Thyroid gland (tissue), 4 donors: ENCODE data around the gene PKP3. TPM values are rescaled to one million over a fixed set of nuclear protein-coding genes. Genes with fewer than 3 reads are reported as not detected.

Source experiments
- DNase-seq, 2 donors: peaks; one replicate each; pipeline ENCODE4 v3.0.0-alpha.2; 2019
- H3K27ac ChIP-seq, 3 donors: fragments of 200-600 bp; sonication (generic); 1 replicate in 2 of 3; 2 replicates in 1 of 3; pipeline ENCODE4 v1.5.1; 2016 to 2019; ENCODE audit warnings: mild to moderate bottlenecking in 1 of 3, moderate library complexity in 1 of 3
- H3K27me3 ChIP-seq: fragments of 200-600 bp; sonication (generic); one replicate; pipeline ENCODE4 v1.5.1; 2019
- H3K36me3 ChIP-seq, 2 donors: fragments of 200-600 bp; sonication (generic); one replicate each; pipeline ENCODE4 v1.5.1; 2016 to 2019
- H3K4me1 ChIP-seq, 2 donors: fragments of 200-600 bp; sonication (generic); one replicate each; pipeline ENCODE4 v1.5.1; 2017 to 2019
- H3K4me3 ChIP-seq, 3 donors: fragments of 200-600 bp; sonication (generic); replicated peaks in 1 of 3; 1 replicate in 2 of 3; 2 replicates in 1 of 3; pipeline ENCODE4 v1.5.1; 2016; ENCODE audit warnings: mild to moderate bottlenecking in 1 of 3
- H3K9me3 ChIP-seq: fragments of 200-600 bp; sonication (generic); one replicate; pipeline ENCODE4 v1.5.1; 2017
- POLR2A ChIP-seq, 2 donors: fragments of 450-650 bp; IDR thresholded peaks; one replicate each; pipeline ENCODE4 v1.6.1; 2017; ENCODE audit warnings: antibody characterized with exemption in 2 of 2, mild to moderate bottlenecking in 2 of 2, moderate library complexity in 1 of 2
- WGBS, 2 donors: methylation state at CpG; one replicate each; pipeline ENCODE4 v1.1.5; 2017; 5-methylcytosine and 5-hydroxymethylcytosine counted together
- intact Hi-C: fragments of 100-400 bp; cut with DNase I; formaldehyde crosslinking; loops from one replicate; pipeline ENCODE4 v1.15.1; 2023
- total RNA-seq, 4 donors: library from RNA; depleted of rRNA; stranded (reverse); fragments of >200 nt; gene quantifications; one replicate each; pipeline ENCODE4 v1.2.3, GENCODE V29; 2016
- TF ChIP-seq, protein P1 (sequence below), 6 experiments: fragments of 200-600 bp in 3 of 6; fragments of 450-650 bp in 3 of 6; sonication (generic) in 3 of 6; IDR thresholded peaks; one replicate each; pipeline ENCODE4 v1.5.1; 2016 to 2019; ENCODE audit warnings: antibody characterized with exemption in 6 of 6, mild to moderate bottlenecking in 2 of 6, inconsistent platforms in 1 of 6, moderate library complexity in 1 of 6

Gene PKP3
- total RNA-seq, 4 donors from 2014 or later, result 30.4 to 58.4 (median 46.9) TPM

DNA sequence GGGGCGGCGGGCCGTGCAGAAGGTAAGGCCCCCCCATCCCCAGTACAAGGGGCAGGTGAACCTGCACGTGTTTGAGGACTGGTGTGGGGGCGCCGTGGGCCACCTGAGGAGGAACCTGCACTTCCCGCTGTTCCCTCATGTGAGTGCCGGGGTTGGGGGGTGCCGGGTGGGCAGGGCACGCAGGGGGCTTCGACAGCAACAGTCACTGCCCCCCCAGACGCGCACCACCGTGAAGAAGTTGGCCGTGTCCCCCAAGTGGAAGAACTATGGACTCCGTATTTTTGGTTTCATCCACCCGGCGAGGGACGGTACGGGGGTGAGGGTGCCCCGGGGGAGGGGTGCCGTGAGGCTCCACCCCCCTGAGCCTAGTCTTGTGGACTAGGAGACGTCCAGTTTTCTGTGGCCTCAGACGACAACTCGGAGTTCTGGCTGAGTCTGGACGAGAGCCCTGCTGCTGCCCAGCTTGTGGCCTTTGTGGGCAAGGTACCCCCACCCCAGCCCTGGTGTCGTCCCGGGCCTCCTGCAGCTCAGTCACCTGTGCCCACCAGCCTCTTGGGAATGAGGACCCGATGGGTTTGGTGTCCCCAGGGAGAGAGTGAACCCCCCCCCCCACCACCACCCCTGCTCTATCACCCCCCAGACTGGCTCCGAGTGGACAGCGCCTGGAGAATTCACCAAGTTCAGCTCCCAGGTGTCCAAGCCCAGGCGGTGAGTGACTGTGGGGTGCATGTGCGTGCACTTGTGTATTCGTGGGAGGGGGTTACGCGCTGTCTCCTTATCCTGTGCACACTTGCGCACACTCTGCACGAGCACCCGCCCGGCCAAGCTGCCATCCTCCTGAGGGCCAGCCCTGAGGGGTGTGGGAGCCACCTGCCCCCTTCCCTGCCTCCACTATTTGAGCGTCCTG, 20.9 kb upstream of the PKP3 start:
- no peak for TF ChIP-seq POLR2A (IDR thresholded peaks at IDR 0.05)
- TF ChIP-seq, protein P1, sequence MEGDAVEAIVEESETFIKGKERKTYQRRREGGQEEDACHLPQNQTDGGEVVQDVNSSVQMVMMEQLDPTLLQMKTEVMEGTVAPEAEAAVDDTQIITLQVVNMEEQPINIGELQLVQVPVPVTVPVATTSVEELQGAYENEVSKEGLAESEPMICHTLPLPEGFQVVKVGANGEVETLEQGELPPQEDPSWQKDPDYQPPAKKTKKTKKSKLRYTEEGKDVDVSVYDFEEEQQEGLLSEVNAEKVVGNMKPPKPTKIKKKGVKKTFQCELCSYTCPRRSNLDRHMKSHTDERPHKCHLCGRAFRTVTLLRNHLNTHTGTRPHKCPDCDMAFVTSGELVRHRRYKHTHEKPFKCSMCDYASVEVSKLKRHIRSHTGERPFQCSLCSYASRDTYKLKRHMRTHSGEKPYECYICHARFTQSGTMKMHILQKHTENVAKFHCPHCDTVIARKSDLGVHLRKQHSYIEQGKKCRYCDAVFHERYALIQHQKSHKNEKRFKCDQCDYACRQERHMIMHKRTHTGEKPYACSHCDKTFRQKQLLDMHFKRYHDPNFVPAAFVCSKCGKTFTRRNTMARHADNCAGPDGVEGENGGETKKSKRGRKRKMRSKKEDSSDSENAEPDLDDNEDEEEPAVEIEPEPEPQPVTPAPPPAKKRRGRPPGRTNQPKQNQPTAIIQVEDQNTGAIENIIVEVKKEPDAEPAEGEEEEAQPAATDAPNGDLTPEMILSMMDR (IDR thresholded peaks at IDR 0.05), result no peak
- Histone ChIP-seq H3K4me1 (peaks cover 0 to 8% of the 10 kb centered on the region in 2 donors), H3K27me3 (peaks cover 9% of the 10 kb centered on the region), H3K36me3 (no peaks in the 10 kb centered on the region), H3K9me3 (no peaks in the 10 kb centered on the region), H3K27ac (no peak overlapping the region), H3K4me3 (no peak overlapping the region)
- intact Hi-C loops, result no loop called here
- WGBS, 2 donors, result 91 to 96% methylated on average over 12 to 31 of the region's 41 CpGs
- DNase-seq, result no peak

DNA sequence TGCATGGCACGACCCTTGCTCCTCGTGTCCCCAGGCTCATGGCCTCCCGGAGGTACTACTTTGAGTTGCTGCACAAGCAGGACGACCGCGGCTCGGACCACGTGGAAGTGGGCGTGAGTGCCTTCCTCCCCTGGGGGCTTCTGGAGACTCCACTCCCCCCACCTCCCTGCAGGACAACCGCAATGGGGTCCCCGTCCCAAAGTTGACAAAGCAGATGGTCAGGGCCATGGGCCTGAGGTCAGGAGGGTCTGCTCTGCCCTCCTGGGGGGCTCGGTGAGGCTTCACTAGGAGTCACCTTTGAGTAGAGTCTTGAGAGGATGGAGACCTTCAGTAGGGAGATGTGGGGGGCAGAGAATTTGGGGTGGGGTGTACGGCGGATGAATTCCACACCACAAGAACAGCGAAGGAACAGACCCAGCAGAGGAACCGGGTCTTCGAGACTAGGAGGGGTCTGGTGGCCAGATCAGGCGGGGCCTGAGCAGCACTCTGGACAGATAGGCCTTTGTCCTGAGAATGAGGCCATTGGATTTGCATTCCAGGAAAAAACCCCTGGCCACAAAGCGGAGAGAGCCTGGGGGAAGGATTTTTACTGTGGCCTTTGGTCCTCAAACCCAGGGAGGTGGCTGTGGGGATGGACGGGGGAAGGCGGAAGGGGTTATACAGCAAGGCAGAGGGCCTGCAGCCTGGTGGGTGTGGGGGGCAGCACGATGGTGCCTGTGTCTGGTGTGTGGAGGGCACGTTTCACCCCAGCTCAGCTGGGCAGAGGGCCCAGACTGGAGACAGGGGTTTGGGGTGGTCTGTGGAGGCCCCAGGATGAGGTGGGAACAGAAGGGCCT, 20.1 kb upstream of the PKP3 start:
- Histone ChIP-seq H3K4me1 (peaks cover 0 to under 1% of the 10 kb centered on the region in 2 donors), H3K4me3 (no peak overlapping the region), H3K27me3 (no peaks in the 10 kb centered on the region), H3K9me3 (no peaks in the 10 kb centered on the region), H3K27ac (no peak overlapping the region), H3K36me3 (no peaks in the 10 kb centered on the region)
- DNase-seq, result no peak
- intact Hi-C loops, result no loop called here
- 86 to 93% methylated on average over 21 to 23 of the region's 23 CpGs for WGBS, 2 donors
- TF ChIP-seq, protein P1 (IDR thresholded peaks at IDR 0.05), result no peak
- no peak for TF ChIP-seq POLR2A (IDR thresholded peaks at IDR 0.05)

DNA sequence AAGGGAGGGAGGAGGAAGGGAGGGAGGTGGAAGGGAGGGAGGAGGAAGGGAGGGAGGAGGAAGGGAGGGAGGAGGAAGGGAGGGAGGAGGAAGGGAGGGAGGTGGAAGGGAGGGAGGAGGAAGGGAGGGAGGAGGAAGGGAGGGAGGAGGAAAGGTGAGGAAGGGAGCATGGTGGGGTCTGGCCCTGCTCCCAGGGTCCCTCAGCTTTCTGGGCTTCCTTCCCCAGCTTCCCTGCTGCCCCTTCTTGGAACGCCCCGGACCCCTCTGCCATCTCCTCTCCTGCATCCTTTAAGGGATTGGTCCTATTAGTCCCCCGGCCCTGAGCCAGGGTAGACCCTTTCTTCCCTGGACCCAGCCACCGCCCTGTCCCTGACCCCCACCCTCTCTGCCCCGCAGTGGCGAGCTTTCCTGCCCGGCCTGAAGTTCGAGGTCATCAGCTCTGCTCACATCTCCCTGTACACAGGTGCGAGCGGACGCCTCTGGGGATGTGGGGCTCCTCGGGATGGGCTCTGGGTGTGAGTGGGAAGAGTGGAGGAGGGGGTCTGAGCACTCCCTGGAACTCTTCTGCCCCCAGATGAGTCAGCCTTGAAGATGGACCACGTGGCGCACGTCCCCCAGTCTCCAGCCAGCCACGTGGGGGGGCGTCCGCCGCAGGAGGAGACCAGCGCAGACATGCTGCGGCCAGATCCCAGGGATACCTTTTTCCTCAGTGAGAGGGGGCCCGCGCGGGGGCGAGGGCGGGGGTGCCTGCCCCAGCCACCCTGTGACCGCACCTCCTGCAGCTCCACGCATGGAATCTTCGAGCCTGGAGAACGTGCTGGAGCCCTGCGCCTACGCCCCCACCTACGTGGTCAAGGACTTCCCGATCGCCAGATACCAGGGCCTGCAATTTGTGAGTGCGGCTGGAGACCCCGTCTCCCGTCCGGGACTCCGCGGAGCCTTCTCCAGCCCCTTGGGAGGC, 18.7 kb upstream of the PKP3 start:
- H3K4me3 ChIP-seq, result no peak overlapping the region
- H3K9me3 ChIP-seq, result no peaks in the 10 kb centered on the region
- H3K4me1 ChIP-seq, result no peaks in the 10 kb centered on the region
- TF ChIP-seq, protein P1 (IDR thresholded peaks at IDR 0.05), result no peak
- no peak for TF ChIP-seq POLR2A (IDR thresholded peaks at IDR 0.05)
- intact Hi-C loops, result no loop called here
- H3K36me3 ChIP-seq, result no peaks in the 10 kb centered on the region
- WGBS, 2 donors, result 90 to 94% methylated on average over 36 of the region's 41 CpGs
- H3K27ac ChIP-seq, result no peak overlapping the region
- DNase-seq, result no peak
- no peaks in the 10 kb centered on the region for H3K27me3 ChIP-seq

DNA sequence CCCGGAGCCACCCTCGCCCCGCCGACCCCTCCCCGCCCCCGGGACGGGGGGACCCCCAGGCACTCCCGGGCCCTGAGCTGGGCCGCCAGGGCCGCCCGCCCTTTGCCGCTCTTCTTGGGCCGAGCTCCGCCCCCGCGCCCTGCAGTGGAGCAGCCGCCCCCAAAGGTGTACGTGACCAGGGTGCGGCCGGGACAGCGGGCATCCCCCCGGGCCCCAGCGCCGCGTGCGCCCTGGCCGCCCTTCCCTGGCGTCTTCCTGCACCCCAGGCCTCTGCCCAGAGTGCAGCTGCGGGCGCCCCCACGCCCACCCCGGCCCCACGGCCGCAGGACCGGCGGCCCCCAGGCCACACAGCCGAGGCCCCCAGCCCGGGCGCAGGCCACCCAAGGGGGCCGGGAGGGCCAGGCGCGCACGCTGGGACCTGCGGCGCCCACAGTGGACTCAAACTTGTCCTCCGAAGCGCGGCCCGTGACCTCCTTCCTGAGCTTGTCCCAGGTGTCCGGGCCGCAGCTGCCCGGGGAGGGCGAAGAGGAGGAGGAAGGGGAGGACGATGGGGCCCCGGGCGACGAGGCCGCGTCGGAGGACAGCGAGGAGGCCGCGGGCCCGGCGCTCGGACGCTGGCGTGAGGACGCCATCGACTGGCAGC, 17.4 kb upstream of the PKP3 start:
- Histone ChIP-seq H3K4me3 (no peak overlapping the region), H3K4me1 (no peaks in the 10 kb centered on the region), H3K27ac (no peak overlapping the region), H3K27me3 (no peaks in the 10 kb centered on the region), H3K36me3 (no peaks in the 10 kb centered on the region), H3K9me3 (no peaks in the 10 kb centered on the region)
- no peak for DNase-seq
- TF ChIP-seq, protein P1 (IDR thresholded peaks at IDR 0.05), result no peak
- TF ChIP-seq POLR2A (IDR thresholded peaks at IDR 0.05), result no peak
- 93 to 97% methylated on average over 11 to 31 of the region's 70 CpGs for WGBS, 2 donors
- intact Hi-C loops, result no loop called here
